NCI-H526 treated with DMSO at 0.1 percent for 48 hours (cell line): Measurements from ENCODE around the gene LRG1.
A peak's percentile ranks its signal among the peaks of the same experiment; 100 is the strongest.
"Not testable (repeated sequence)": the region's sequence is repeated elsewhere in the genome, so short reads cannot be mapped to it uniquely, and the experiment has no call there.

ENCODE experiments used
- DNase-seq: peaks from one replicate; lab custom pipeline; 2025; lab: John Stamatoyannopoulos, UW

Gene LRG1

DNA sequence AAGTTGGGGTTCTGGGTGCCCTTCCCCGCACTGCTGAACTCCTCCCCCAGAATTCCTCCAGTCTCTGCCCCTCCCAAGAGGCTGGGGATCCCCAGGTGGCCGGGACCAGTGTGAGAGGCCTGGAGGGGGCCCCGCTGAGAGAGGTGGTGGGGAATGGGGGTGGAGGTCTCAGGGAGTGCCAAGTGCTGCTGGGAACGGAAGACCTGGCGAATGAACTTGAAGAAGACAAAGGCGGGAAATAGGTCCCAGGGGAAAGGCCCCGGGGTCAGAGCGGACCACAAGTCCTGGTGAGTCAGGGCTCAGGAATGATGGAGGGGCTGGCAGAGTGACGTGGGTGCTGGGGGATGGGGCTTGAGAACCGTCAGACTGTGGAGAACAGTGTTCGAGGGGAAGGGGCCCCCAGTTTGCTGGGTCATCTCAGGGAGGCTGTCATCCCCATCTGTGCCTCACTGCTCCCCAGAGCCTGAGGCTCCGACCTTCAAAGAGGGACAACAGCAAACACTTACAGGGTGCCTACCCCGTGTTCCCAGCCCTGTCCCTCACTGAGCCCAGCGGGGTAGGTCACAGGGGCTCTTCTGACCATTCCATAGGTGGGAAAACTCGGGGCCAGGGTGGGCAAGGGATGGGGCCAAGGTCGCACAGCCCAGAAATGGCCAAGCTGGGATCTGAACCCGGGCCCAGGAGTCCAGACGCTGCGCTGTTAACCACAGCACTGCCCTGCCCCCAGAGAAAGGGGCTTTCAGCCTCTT is 35.6 kb upstream of the LRG1 start:
- no peak for DNase-seq

GRCh38 chr19:4573682-4574081 is 33.8 kb upstream of the LRG1 start:
- DNase-seq: no peak

GRCh38 chr19:4571305-4571917 is 31.6 kb upstream of the LRG1 start:
- DNase-seq: no peak

DNA sequence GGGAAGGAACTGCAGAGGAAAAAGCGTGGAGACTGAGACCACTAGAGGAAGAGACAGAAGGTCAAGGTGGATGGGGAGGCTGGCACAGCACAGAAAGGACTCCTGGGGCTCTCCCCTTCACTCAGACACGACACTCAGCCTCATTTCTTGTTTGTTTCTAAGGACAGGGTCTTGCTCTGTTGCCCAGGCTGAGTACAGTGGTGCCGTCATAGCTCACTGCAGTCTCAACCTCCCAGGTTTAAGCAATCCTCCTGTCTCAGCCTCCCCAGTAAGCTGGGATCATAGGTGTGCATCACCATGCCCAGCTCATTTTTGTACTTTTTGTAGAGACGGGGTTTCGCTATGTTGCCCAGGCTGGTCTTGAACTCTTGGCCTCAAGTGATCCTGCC is 31.1 kb upstream of the LRG1 start:
- DNase-seq: no peak

DNA sequence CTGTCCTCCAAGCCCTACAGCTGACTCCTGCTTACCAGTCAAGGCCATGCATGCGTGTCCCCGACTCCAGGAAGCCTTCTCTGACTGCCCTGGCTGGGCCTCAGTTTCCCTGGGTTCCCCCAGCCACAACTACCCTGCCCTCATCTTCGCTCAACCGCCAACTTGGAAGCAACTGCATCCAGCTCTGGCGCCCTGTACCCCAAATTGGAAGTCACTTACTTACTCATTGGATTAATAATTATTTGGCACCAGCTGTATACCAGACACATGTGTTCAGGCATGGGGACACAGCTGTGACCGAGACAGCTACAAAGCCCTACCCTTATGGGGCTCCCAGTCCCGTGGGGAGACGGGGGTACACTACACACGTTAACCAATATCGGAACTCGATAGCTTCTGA is 30.6 kb upstream of the LRG1 start:
- no peak for DNase-seq

DNA sequence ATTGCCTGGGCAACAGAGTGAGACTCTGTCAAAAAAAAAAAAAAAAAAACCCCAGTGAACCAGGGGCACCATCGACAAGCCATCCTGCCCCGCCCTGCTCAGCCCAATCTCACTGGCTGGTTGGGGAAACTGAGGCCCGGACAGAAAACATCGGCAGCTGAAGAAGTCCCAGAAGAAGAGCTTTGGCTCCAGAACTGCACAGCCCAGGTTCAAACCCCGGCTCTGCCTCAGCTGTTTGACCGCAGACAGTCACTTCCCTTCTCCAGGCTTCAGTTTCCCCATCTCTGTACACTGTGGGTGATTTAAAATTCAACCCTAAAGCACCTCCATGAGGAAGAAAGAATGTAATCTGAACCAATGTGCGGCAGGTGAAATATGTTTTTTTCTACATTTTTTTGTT is 29.1 kb upstream of the LRG1 start:
- DNase-seq: no peak

DNA sequence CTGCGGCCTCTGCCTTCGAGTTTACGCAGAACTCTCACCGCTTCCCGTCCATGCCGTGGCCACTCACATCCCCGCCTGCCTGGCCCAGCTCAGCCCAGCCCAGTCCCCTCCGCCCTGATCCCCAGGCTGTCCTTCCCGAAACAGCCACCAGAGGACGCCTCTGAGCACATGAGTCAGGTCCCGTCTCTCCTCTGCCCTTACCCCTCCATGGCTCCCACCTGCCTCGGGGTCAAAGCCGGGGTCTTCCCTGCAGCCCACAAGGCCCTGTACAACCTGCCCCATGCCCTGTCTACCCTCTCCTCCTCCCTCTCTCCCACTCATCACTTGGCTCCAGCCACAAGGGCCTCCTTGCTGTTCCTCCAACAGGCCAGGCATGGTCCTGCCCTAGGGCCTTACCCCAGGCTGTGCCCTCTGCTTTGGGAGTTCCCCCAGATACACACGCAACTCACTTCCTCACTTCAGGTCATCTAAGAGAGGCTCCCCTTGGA is 27.8 kb upstream of the LRG1 start:
- no peak for DNase-seq

DNA sequence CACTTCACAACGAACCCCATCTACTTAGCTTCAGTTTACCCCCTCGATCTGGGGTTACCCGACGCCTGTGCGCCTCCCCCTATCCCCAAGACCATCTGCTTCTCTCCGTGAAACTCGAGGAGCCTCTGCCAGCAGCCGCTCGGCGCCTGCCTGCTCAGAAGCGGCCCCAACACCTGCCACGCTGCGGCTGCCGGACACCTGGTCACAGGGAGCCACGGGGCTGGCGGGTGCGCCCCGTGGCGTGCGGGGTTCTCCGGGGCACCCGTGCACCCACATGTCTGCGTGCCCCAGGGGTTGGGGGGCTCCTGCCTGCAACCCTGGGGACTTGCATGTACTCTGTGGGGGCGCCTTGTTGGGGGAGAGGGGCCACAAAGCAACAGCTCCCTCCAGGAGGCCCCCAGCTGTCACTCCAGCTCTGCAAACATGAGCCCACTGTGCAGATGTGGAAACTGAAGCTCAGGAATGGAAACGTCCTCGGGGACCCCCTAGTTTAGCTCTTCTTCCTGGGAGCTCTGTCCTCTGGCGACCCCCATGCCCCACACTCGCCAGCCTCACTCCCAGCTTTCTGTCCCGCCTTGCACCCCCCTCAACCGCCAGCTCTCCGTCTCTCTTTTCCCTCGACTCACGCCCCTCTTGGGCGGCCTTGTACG is 26.7 kb upstream of the LRG1 start:
- DNase-seq: no peak

DNA sequence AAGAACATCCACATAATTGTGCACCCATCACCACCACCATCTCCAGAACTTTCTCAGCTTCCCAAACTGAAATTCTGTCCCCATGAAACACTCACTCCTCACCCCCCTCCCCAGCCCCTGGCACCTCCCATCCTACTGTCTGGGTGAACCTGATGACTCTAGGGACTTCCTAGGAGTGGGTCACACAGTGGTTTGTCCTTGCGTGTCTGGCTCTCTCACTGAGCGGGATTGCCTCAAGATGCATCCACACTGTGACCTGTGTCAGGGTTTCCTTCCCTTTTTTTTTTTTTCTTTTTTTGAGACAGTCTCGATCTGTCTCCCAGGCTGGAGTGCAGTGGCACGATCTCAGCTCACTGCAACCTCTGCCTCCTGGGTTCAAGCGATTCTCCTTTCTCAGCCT is 23.7 kb upstream of the LRG1 start:
- DNase-seq: not testable (repeated sequence)

DNA sequence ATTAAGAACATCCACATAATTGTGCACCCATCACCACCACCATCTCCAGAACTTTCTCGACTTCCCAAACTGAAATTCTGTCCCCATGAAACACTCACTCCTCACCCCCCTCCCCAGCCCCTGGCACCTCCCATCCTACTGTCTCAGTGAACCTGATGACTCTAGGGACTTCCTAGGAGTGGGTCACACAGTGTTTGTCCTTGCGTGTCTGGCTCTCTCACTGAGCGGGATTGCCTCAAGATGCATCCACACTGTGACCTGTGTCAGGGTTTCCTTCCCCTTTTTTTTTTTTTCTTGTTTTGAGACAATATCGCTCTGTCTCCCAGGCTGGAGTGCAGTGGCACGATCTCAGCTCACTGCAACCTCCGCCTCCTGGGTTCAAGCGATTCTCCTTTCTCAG is 22.2 kb upstream of the LRG1 start:
- not testable (repeated sequence) for DNase-seq

DNA sequence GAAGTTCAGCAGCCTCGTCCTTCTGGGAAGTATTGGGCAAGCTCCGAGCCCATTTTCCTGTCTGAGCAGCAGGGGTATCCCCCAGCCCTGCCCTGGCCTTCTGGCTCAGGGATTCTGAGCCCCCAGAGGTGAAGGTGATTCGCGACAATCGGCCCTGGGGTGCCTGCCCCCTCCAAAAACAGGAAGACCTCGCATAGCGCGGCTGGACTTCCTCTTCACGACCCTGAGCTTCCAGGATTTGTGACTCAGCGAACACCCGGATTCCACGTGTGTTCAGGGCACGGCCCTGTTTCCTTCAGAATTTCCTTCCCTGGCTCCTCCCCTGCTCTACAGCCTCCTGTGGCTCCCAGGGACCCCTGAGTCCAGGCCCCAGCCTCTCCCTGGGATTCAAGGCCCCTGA is 19.7 kb upstream of the LRG1 start, which contains the start of gene SEMA6B:
Gene SEMA6B, minus strand, starts transcription at position 116 of the 400 bp plus-strand sequence. CDS start 1,227 bp downstream, outside the sequence.
- DNase-seq: no peak

DNA sequence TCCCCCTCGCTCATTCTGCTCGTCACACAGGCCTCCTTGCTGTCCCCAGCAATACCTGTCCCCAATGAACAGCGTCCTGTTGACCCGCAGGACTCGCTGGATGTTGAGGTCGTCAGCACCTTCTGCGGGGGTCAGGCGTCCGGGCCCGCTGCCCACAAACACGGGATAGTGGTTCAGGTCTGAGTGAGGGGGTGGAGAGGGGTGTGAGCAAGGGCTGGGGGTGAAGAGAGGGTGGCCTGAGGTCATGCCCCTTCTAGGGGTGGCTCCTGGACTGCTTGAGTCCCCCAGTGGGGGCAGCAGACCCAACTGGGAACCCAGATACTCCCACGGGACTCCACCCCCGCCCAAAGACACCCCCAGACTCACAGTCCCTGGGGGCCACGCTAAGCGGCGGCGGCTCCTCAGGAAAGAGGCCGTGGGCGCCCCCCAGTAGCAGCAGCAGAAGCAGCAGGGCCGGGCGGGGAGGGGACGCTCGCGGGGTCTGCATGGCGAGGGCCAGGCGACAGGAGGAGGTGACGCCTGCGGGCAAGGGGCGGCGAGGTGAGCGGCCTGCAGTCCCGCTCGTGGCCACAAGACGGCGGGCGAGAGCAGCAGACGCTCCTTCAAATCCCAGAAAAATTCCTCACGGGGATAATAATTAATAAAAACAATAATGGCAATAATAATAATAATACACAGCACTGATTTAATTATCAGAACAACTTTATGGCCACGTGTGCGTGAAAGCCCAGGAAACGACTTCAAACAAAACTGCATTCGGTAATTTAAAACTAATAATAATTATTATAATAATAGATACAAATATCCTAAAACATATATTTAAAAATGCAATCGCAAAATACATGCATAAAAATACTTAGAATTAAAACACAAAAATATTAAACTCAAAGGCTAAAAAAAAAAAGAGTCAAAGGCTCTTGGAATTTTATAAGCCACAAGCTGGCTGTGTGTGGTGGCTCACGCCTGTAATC is 18.4 kb upstream of the LRG1 start:
- no peak for DNase-seq

GRCh38 chr19:4557144-4557970 is 17.5 kb upstream of the LRG1 start:
- no peak for DNase-seq

DNA sequence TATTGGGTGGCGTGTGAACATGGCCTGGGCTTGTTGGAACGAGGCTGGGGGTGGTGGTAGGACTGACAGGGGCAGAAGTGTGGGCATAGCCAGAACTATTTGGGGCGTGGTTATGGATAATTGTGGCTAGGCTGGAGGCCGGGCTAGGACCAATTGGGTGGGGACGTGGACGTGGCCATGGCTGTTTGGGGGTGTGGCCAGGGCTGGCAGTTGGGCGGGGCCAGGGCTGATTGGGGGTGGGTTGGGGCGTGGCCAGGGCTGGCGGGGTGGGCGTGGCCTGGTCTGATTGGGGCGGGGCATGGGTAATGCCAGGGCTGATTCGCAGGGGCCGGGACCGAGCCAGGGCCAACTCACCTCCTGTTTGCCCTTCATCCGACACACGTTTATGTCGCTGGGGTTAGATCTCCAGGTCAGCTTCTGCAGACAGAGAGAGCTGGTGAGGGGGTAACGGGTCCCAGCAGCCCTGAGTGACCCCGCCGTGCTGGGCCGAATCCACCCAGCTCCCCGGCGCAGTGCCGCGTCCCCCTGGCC is 16.8 kb upstream of the LRG1 start:
- peak; percentile 32 for DNase-seq

DNA sequence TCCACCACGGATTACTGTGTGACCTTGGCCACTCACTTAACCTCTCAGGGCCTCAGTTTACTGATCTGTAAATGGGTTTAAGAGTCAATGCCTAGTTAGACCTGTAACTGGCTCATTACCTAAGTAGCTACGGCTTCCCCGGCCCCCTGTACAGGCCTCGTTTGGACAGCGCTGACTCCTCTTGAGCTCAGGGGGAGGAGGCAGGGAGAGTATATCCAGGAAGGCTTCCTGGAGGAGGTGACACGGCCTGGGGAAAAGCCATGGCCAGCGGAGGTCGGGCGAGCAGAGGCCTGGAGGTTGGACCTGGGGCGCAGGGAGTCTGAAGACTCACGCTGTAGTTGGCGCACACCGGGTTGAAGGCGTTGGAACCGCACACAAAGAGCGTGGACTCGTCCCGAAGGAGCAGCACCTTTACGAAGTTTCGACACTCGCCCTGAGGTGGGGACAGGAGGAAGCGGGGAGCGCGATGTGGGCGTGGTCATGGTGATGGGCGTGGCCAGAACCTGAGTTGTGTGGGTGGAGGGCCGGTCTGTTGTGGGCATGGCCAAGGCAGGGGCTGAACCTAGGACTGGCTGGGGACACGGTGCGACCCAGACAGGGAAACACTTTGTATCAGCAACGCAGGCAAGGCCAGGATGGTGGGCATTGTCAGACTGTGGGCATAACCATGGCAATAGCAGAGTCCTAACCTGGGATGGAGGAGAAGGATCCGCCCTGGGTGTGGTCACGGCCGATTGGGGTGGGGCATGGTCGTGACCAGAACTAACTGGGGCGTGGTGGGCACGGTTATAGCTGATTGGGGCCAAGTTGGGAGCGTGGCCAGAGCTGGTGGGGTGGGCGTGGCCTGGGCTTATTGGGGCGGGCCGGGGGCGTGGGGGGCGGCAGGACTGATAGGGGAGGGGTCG is 16.1 kb upstream of the LRG1 start:
- DNase-seq: peak; percentile 13

DNA sequence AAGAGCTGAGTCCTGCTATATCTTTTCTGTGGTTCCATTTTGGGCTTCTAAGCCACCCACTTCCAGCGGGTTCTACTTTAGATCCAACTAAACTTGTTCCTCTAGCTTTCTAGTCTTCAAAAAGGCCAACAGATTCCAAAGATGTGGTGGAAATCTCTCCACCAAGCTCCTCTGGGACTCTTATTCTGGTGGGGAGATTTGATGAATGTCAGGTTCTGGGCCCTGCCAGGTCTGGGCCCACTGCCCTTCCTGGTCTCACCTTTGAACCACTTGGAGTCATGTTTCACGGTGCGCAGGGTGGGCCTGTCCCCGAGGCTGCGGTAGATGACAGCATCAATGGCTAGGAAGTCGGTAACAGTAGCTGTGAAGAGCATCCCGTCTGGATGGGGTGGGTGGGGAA is 14.9 kb upstream of the LRG1 start:
- no peak for DNase-seq

DNA sequence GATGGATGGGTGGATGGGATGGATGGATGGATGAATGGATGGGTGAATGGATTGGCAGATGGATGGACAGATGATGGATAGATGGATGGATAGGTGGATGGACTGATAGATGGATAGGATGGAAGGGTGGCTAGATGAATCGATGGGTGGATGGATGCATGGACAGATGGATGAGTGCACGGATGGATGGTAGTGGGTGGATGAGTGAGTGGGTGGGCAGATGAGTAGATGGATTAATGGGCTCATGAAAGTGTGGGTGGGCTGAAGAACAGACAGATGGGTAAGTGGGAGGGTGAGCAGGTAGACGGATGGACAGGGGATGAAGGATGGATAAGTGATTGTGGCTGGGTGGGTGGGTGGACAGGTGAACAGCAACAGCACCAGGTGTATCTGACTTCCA is 13.9 kb upstream of the LRG1 start:
- DNase-seq: no peak

GRCh38 chr19:4553092-4553695 is 13.4 kb upstream of the LRG1 start:
- DNase-seq: no peak

DNA sequence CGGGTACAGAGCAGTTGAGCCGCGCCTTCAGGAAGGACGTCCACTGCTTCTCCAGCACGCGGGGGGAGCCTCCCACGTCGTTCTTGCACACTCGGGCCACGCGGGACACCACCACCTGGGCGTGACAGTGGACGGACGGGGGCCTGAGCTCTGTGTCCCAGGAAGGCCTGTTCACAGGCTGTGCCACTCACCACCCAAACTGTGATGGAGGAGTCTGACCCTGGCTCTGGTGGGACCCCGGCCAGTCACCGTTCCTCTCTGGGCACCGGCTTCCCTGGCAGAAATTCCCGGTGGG is 12.6 kb upstream of the LRG1 start:
- DNase-seq: no peak
